HEK293 (cell line): ENCODE data around the gene CASP7.

Experiments used
- CTCF ChIP-seq: fragments of 450-650 bp; formaldehyde crosslinking; IDR thresholded peaks from 2 replicates; pipeline ENCODE4 v1.5.1; 2016; ENCODE audit warnings: missing biosample characterization, missing genetic modification characterization
- EGR2 ChIP-seq: fragments of 450-650 bp; formaldehyde crosslinking; IDR thresholded peaks from 2 replicates; pipeline ENCODE4 v1.5.1; 2016; ENCODE audit warnings: low read depth, missing biosample characterization, missing genetic modification characterization
- IKZF3 ChIP-seq: fragments of 450-650 bp; IDR thresholded peaks from 2 replicates; pipeline ENCODE4 v1.5.0; 2018; ENCODE audit warnings: missing biosample characterization, mild to moderate bottlenecking, missing genetic modification characterization, moderate library complexity
- MYNN ChIP-seq: fragments of 450-650 bp; formaldehyde crosslinking; IDR thresholded peaks from 2 replicates; pipeline ENCODE4 v1.5.1; 2016; ENCODE audit warnings: missing biosample characterization, missing genetic modification characterization, borderline replicate concordance
- REST ChIP-seq: fragments of 450-650 bp; formaldehyde crosslinking; IDR thresholded peaks from 2 replicates; pipeline ENCODE4 v1.5.1; 2016; ENCODE audit warnings: missing biosample characterization, missing genetic modification characterization
- ZBTB1 ChIP-seq: fragments of 450-650 bp; formaldehyde crosslinking; IDR thresholded peaks from 2 replicates; pipeline ENCODE4 v1.5.1; 2016; ENCODE audit warnings: missing biosample characterization, missing genetic modification characterization
- ZBTB8A ChIP-seq: fragments of 450-650 bp; formaldehyde crosslinking; IDR thresholded peaks from 2 replicates; pipeline ENCODE4 v1.5.1; 2016; ENCODE audit warnings: missing biosample characterization, missing genetic modification characterization
- ZNF274 ChIP-seq, 2 experiments: fragments of 200-500 bp in 1 of 2; fragments of 450-650 bp in 1 of 2; sonication (Bioruptor generic) in 1 of 2; formaldehyde crosslinking in 1 of 2; IDR thresholded peaks; 2 replicates each; pipeline versions ENCODE4 v1.5.1 to v1.6.1; 2014 to 2016; ENCODE audit warnings: borderline replicate concordance in 1 of 2, inconsistent platforms in 1 of 2, low read length in 1 of 2, missing biosample characterization in 1 of 2, missing genetic modification characterization in 1 of 2
- ZNF433 ChIP-seq: fragments of 450-650 bp; formaldehyde crosslinking; IDR thresholded peaks from 2 replicates; pipeline ENCODE4 v1.5.1; 2016; ENCODE audit warnings: missing biosample characterization, missing genetic modification characterization, low read depth
- ZNF449 ChIP-seq: fragments of 450-650 bp; formaldehyde crosslinking; IDR thresholded peaks from 2 replicates; pipeline ENCODE4 v1.5.1; 2017; ENCODE audit warnings: missing biosample characterization, mild to moderate bottlenecking, missing genetic modification characterization, moderate library complexity
- ZSCAN16 ChIP-seq: fragments of 450-650 bp; formaldehyde crosslinking; IDR thresholded peaks from 2 replicates; pipeline ENCODE4 v1.5.1; 2016; ENCODE audit warnings: missing biosample characterization, missing genetic modification characterization
- TF ChIP-seq, protein P1 (sequence below): fragments of 450-650 bp; formaldehyde crosslinking; IDR thresholded peaks from 2 replicates; pipeline ENCODE4 v1.5.1; 2016; ENCODE audit warnings: missing biosample characterization, missing genetic modification characterization, low read depth
- TF ChIP-seq, protein P2 (sequence below): IDR thresholded peaks from 2 replicates; pipeline ENCODE4 v1.6.1; 2011; ENCODE audit warnings: mild to moderate bottlenecking, low read depth, low read length, borderline replicate concordance

- TF ChIP-seq ZNF449 (no peak), REST (tag by site-specific recombination) (no peak), CTCF (tag by site-specific recombination) (no peak), EGR2 (no peak), ZBTB1 (tag by site-specific recombination) (no peak), IKZF3 (no peak), ZNF274 (IDR thresholded peaks at IDR 0.05; ENCODE audit: low read length) (no peak), ZNF274 (tag by site-specific recombination; IDR thresholded peaks at IDR 0.05; ENCODE audit: borderline replicate concordance) (no peak), ZNF433 (tag by site-specific recombination) (no peak), MYNN (tag by site-specific recombination) (no peak), ZSCAN16 (no peak), ZBTB8A (tag by site-specific recombination) (no peak)
- TF ChIP-seq, protein P1, sequence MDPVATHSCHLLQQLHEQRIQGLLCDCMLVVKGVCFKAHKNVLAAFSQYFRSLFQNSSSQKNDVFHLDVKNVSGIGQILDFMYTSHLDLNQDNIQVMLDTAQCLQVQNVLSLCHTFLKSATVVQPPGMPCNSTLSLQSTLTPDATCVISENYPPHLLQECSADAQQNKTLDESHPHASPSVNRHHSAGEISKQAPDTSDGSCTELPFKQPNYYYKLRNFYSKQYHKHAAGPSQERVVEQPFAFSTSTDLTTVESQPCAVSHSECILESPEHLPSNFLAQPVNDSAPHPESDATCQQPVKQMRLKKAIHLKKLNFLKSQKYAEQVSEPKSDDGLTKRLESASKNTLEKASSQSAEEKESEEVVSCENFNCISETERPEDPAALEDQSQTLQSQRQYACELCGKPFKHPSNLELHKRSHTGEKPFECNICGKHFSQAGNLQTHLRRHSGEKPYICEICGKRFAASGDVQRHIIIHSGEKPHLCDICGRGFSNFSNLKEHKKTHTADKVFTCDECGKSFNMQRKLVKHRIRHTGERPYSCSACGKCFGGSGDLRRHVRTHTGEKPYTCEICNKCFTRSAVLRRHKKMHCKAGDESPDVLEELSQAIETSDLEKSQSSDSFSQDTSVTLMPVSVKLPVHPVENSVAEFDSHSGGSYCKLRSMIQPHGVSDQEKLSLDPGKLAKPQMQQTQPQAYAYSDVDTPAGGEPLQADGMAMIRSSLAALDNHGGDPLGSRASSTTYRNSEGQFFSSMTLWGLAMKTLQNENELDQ, result no peak
- TF ChIP-seq, protein P2, sequence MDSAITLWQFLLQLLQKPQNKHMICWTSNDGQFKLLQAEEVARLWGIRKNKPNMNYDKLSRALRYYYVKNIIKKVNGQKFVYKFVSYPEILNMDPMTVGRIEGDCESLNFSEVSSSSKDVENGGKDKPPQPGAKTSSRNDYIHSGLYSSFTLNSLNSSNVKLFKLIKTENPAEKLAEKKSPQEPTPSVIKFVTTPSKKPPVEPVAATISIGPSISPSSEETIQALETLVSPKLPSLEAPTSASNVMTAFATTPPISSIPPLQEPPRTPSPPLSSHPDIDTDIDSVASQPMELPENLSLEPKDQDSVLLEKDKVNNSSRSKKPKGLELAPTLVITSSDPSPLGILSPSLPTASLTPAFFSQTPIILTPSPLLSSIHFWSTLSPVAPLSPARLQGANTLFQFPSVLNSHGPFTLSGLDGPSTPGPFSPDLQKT, result no peak
Observed at GRCh38 chr10:113753020-113753692, 73.4 kb downstream of the CASP7 start.
